ENCODE measurements around the gene FBXL15. TPM values are rescaled to one million over a fixed set of nuclear protein-coding genes. Genes with fewer than 3 reads are reported as not detected.

FBXL15 gene
- total and polyA plus RNA-seq, 2 of the 13 experiments (the other 11 are each of a cell fraction or from before 2014, with no cell fraction given): 4.3 to 8.3 TPM

GRCh38 chr10:102422545-102423129 is 2.0 kb downstream of the FBXL15 start (continued):
- TF ChIP-seq AKAP8 (CRISPR knock-in tag; IDR thresholded peaks at IDR 0.05) (0 out of 2 replicates have a peak, but pooled peaks have one; percentile 49), ZNF547 (CRISPR knock-in tag; IDR thresholded peaks at IDR 0.05) (peak; percentile 80; the same call in 1 of the 2 replicates), TRAFD1 (CRISPR knock-in tag; IDR thresholded peaks at IDR 0.05; ENCODE audit: borderline replicate concordance) (0 out of 2 replicates have a peak, but pooled peaks have one; percentile 24), ZNF251 (CRISPR knock-in tag; IDR thresholded peaks at IDR 0.05) (peak; percentile 96; the same call in 1 of the 2 replicates), ZNF430 (CRISPR knock-in tag; IDR thresholded peaks at IDR 0.05) (peak; percentile 87), RXRB (CRISPR knock-in tag; IDR thresholded peaks at IDR 0.05; ENCODE audit: borderline replicate concordance) (peak; percentile 74), NFKB2 (CRISPR knock-in tag; IDR thresholded peaks at IDR 0.05; ENCODE audit: borderline replicate concordance) (peak; percentile 91), ZNF780A (CRISPR knock-in tag; IDR thresholded peaks at IDR 0.05) (peak; percentile 34; the same call in 1 of the 2 replicates), ZFP41 (CRISPR knock-in tag; IDR thresholded peaks at IDR 0.05; ENCODE audit: borderline replicate concordance) (no peak), NR2C2 (CRISPR knock-in tag; IDR thresholded peaks at IDR 0.05; ENCODE audit: borderline replicate concordance) (peak; percentile 68), ZNF503 (CRISPR knock-in tag; IDR thresholded peaks at IDR 0.05) (peak; percentile 38; the same call in 1 of the 2 replicates), MBD4 (IDR thresholded peaks at IDR 0.05; ENCODE audit: borderline replicate concordance, low read length) (no peak), ZNF781 (CRISPR knock-in tag; IDR thresholded peaks at IDR 0.05; ENCODE audit: borderline replicate concordance, not compliant biosample characterization) (peak; percentile 82), ZNF777 (CRISPR knock-in tag; IDR thresholded peaks at IDR 0.05) (peak; percentile 89), YEATS2 (CRISPR knock-in tag; IDR thresholded peaks at IDR 0.05; ENCODE audit: borderline replicate concordance) (peak; percentile 91), MYC (CRISPR knock-in tag; IDR thresholded peaks at IDR 0.05; ENCODE audit: borderline replicate concordance) (peak; percentile 97), ZNF317 (CRISPR knock-in tag; IDR thresholded peaks at IDR 0.05) (no peak), MTA3 (CRISPR knock-in tag; IDR thresholded peaks at IDR 0.05) (no peak), TMF1 (CRISPR knock-in tag; IDR thresholded peaks at IDR 0.05; ENCODE audit: low read depth) (peak; percentile 90; the same call in 1 of the 2 replicates), NFYC (CRISPR knock-in tag; IDR thresholded peaks at IDR 0.05) (peak; percentile 61), ZNF850 (CRISPR knock-in tag; conservative IDR thresholded peaks at IDR 0.05) (no peak), ELF3 (CRISPR knock-in tag; IDR thresholded peaks at IDR 0.05) (peak; percentile 85), ZNF263 (CRISPR knock-in tag; IDR thresholded peaks at IDR 0.05) (peak; percentile 81), STAT5B (CRISPR knock-in tag; IDR thresholded peaks at IDR 0.05) (no peak), ZFP62 (CRISPR knock-in tag; IDR thresholded peaks at IDR 0.05) (no peak), ZNF205 (CRISPR knock-in tag; IDR thresholded peaks at IDR 0.05) (peak; percentile 84), ZSCAN31 (CRISPR knock-in tag; IDR thresholded peaks at IDR 0.05; ENCODE audit: low read depth) (peak; percentile 76; the same call in 1 of the 2 replicates)

Data from HepG2 (cell line).